NCI-H748 treated with DMSO at 0.1 percent for 48 hours (cell line): ENCODE data around the gene ADGRG1.

Source experiments
- DNase-seq: peaks from one replicate; lab custom pipeline; 2025; lab: John Stamatoyannopoulos, UW

Gene ADGRG1

GRCh38 chr16:57683636-57684545, 55.5 kb downstream of the ADGRG1 start:
- DNase-seq = no peak

GRCh38 chr16:57684626-57685358, 56.4 kb downstream of the ADGRG1 start:
- no peak for DNase-seq

GRCh38 chr16:57685633-57686032, 57.2 kb downstream of the ADGRG1 start:
- DNase-seq = no peak

GRCh38 chr16:57686577-57686976, 58.1 kb downstream of the ADGRG1 start:
- no peak for DNase-seq

- DNase-seq = no peak
These were observed 59.0 kb downstream of the ADGRG1 start for GRCh38 chr16:57687363-57687929.

GRCh38 chr16:57688487-57688986, 60.1 kb downstream of the ADGRG1 start:
- DNase-seq = no peak

- DNase-seq = no peak
These were observed 60.7 kb downstream of the ADGRG1 start for GRCh38 chr16:57688987-57689761.

GRCh38 chr16:57689762-57690558, 61.5 kb downstream of the ADGRG1 start:
- no peak for DNase-seq

GRCh38 chr16:57690782-57691471, 62.5 kb downstream of the ADGRG1 start:
- no peak for DNase-seq

GRCh38 chr16:57692636-57693035, 64.2 kb downstream of the ADGRG1 start:
- no peak for DNase-seq

GRCh38 chr16:57693550-57693949, 65.1 kb downstream of the ADGRG1 start:
- DNase-seq = peak; percentile 19

- DNase-seq = no peak
These were observed 65.8 kb downstream of the ADGRG1 start for GRCh38 chr16:57694231-57694724.

GRCh38 chr16:57694725-57695679, 66.6 kb downstream of the ADGRG1 start, which contains the start of gene DRC7:
Gene DRC7, plus strand, starts transcription at chr16:57694806. Its CDS starts 3,144 bp downstream, at chr16:57697950.
- DNase-seq = peak; percentile 42

GRCh38 chr16:57695680-57696069, 67.2 kb downstream of the ADGRG1 start:
- DNase-seq = no peak

GRCh38 chr16:57696240-57696639, 67.8 kb downstream of the ADGRG1 start:
- DNase-seq = no peak

GRCh38 chr16:57697896-57698537, 69.6 kb downstream of the ADGRG1 start:
- DNase-seq = no peak

GRCh38 chr16:57698812-57699405, 70.5 kb downstream of the ADGRG1 start:
- DNase-seq = no peak

GRCh38 chr16:57699481-57699880, 71.1 kb downstream of the ADGRG1 start:
- no peak for DNase-seq
